ENCODE data around the gene ERCC2. TPM values are rescaled to one million over a fixed set of nuclear protein-coding genes. Genes with fewer than 3 reads are reported as not detected.

Gene ERCC2
- total RNA-seq, 1 donor from 2014 or later = 31.0 TPM

DNA sequence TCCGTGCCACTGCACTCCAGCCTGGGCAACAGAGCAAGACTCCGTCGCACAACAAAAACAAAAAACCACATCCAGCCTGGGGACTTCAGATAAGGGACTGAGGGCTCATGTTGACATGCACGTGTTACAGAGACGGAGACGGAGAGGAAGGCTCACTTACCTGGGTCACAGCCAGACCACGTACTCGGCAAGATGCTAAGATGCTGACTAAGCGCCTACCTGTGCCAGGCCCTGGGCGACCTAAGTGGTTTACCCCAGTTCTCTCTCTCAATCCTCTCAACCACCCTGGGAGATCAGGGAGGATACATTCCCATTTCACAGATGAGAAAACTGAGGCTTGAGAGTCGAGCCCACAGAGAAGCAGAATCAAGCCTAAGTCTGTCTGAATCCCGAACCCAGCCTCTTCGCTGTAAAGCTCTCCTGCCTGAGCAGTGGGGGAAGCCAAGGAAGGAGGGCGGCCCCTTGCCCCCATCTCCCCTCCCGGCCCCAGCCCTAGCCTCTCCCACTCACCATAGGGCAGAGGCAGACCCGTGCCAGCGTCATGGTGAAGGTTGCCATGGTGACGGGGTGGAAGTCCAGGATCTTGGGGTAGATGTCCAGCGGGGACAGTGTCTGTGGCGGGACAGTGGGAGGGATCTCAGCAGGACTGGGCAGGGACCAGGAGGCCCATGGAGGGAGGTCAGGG, 13.5 kb downstream of the ERCC2 start:
- no peak overlapping the region for H3K4me3 Mint-ChIP-seq
- TF ChIP-seq EZH2 (IDR thresholded peaks at IDR 0.05) (no peak), EZH2phosphoT487 (IDR thresholded peaks at IDR 0.05) (no peak)
- TF ChIP-seq, protein P1, sequence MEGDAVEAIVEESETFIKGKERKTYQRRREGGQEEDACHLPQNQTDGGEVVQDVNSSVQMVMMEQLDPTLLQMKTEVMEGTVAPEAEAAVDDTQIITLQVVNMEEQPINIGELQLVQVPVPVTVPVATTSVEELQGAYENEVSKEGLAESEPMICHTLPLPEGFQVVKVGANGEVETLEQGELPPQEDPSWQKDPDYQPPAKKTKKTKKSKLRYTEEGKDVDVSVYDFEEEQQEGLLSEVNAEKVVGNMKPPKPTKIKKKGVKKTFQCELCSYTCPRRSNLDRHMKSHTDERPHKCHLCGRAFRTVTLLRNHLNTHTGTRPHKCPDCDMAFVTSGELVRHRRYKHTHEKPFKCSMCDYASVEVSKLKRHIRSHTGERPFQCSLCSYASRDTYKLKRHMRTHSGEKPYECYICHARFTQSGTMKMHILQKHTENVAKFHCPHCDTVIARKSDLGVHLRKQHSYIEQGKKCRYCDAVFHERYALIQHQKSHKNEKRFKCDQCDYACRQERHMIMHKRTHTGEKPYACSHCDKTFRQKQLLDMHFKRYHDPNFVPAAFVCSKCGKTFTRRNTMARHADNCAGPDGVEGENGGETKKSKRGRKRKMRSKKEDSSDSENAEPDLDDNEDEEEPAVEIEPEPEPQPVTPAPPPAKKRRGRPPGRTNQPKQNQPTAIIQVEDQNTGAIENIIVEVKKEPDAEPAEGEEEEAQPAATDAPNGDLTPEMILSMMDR (IDR thresholded peaks at IDR 0.05) = no peak
- Histone ChIP-seq H3K36me3 (no peaks in the 10 kb centered on the region), H3K4me1 (no peaks in the 10 kb centered on the region), H2AFZ (replicated peaks) (no peak overlapping the region), H3K4me2 (no peak overlapping the region), H3K4me3 (no peak overlapping the region), H4K20me1 (ENCODE audit: low read depth) (peaks cover 5% of the 10 kb centered on the region), H3K27ac (no peak overlapping the region), H3K27me3 (no peaks in the 10 kb centered on the region), H3K79me2 (ENCODE audit: low read depth) (no peaks in the 10 kb centered on the region), H3K9me3 (ENCODE audit: low read depth) (no peaks in the 10 kb centered on the region), H3F3A (ENCODE audit: low read depth) (no peaks in the 10 kb centered on the region), H3K9ac (no peak overlapping the region)
- no peak for DNase-seq (ENCODE audit: low spot score)
- H3K27ac Mint-ChIP-seq = no peak overlapping the region
- no peaks in the 10 kb centered on the region for H3K9me3 Mint-ChIP-seq
- H3K27me3 Mint-ChIP-seq (ENCODE audit: insufficient read depth, low read depth) = peaks cover 3% of the 10 kb centered on the region
- H3K36me3 Mint-ChIP-seq = peaks cover 37% of the 10 kb centered on the region
- peaks cover 9% of the 10 kb centered on the region for H3K4me1 Mint-ChIP-seq

DNA sequence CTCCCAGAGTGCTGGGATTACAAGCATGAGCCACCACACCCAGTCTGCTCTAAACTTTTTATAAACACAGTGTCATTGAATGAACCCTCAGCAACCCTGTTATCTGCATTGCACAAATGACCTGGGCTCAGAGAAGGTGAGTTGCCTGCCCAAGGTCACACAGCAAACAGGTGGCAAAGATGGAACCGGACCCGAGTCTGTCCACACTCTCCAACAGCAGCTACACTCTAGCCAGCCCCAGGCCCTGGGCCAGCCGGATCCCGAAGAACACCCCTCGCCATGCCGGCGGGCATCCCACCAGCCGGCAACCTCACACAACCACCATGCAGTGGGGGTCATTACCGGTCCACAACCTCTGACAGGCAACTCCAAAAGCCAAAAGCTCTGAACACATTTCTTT, 14.5 kb downstream of the ERCC2 start:
- peaks cover 5% of the 10 kb centered on the region for H4K20me1 ChIP-seq (ENCODE audit: low read depth)
- H3K79me2 ChIP-seq (ENCODE audit: low read depth) = no peaks in the 10 kb centered on the region
- peaks cover 9% of the 10 kb centered on the region for H3K4me1 Mint-ChIP-seq
- H3K9me3 Mint-ChIP-seq = no peaks in the 10 kb centered on the region
- H3K4me1 ChIP-seq = no peaks in the 10 kb centered on the region
- no peak overlapping the region for H3K9ac ChIP-seq
- H3K27ac ChIP-seq = no peak overlapping the region
- no peak for DNase-seq (ENCODE audit: low spot score)
- H3K27me3 Mint-ChIP-seq (ENCODE audit: insufficient read depth, low read depth) = peaks cover 3% of the 10 kb centered on the region
- H3K9me3 ChIP-seq (ENCODE audit: low read depth) = no peaks in the 10 kb centered on the region
- H3K4me2 ChIP-seq = no peak overlapping the region
- TF ChIP-seq EZH2 (IDR thresholded peaks at IDR 0.05) (no peak), EZH2phosphoT487 (IDR thresholded peaks at IDR 0.05) (no peak)
- TF ChIP-seq, protein P1 (IDR thresholded peaks at IDR 0.05) = no peak
- H3F3A ChIP-seq (ENCODE audit: low read depth) = no peaks in the 10 kb centered on the region
- no peak overlapping the region for H3K4me3 ChIP-seq
- no peaks in the 10 kb centered on the region for H3K27me3 ChIP-seq
- no peaks in the 10 kb centered on the region for H3K36me3 ChIP-seq
- H3K27ac Mint-ChIP-seq = no peak overlapping the region
- peaks cover 32% of the 10 kb centered on the region for H3K36me3 Mint-ChIP-seq
- no peak overlapping the region for H3K4me3 Mint-ChIP-seq
- H2AFZ ChIP-seq (replicated peaks) = no peak overlapping the region

DNA sequence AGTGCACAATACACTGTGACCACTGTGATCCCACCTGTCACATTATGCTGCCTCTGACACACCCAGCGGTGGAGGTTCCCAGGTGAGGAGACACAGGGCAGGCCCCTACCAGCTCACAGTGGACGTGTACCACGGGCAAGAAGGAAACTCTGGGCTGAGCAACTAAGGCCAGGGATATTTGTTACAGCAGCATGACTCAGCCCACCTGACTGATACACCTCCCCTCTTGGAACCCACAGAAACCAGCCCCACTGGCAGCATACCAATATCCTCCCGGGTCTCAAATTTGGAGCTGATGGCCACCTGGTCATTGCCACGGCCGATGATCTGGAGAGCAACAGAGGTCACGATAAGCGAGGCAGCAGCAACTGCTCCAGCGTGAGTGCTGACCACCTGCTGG, 15.0 kb downstream of the ERCC2 start:
- DNase-seq (ENCODE audit: low spot score) = no peak
- Histone ChIP-seq H2AFZ (replicated peaks) (no peak overlapping the region), H3K9ac (no peak overlapping the region), H3K4me2 (no peak overlapping the region), H3K79me2 (ENCODE audit: low read depth) (no peaks in the 10 kb centered on the region), H3K4me3 (no peak overlapping the region), H3K27me3 (no peaks in the 10 kb centered on the region), H3F3A (ENCODE audit: low read depth) (no peaks in the 10 kb centered on the region), H3K9me3 (ENCODE audit: low read depth) (no peaks in the 10 kb centered on the region), H4K20me1 (ENCODE audit: low read depth) (peaks cover 5% of the 10 kb centered on the region), H3K36me3 (no peaks in the 10 kb centered on the region), H3K27ac (no peak overlapping the region), H3K4me1 (no peaks in the 10 kb centered on the region)
- TF ChIP-seq EZH2phosphoT487 (IDR thresholded peaks at IDR 0.05) = no peak
- no peak for TF ChIP-seq EZH2 (IDR thresholded peaks at IDR 0.05)
- TF ChIP-seq, protein P1 (IDR thresholded peaks at IDR 0.05) = no peak
- Mint-ChIP-seq H3K4me1 (peaks cover 9% of the 10 kb centered on the region), H3K9me3 (no peaks in the 10 kb centered on the region), H3K27me3 (ENCODE audit: insufficient read depth, low read depth) (peaks cover 3% of the 10 kb centered on the region), H3K4me3 (no peak overlapping the region), H3K27ac (no peak overlapping the region), H3K36me3 (peaks cover 32% of the 10 kb centered on the region)
